Muscle layer of duodenum (tissue), 2 donors: Measurements from ENCODE around the gene PNKD.

Source experiments
- H3K27ac ChIP-seq: one replicate; pipeline ENCODE4 v1.7.0; 2013; ENCODE audit warnings: mild to moderate bottlenecking, low read length
- H3K27me3 ChIP-seq: one replicate; pipeline ENCODE4 v1.7.0; 2013; ENCODE audit warnings: low read depth, mild to moderate bottlenecking, control low read depth, low read length
- H3K36me3 ChIP-seq, 2 donors: one replicate each; pipeline ENCODE4 v1.7.0; 2013; ENCODE audit warnings: low read length in 2 of 2, control low read depth in 1 of 2, mild to moderate bottlenecking in 1 of 2; ENCODE audit not compliant: insufficient read depth in 2 of 2, control insufficient read depth in 1 of 2
- H3K4me1 ChIP-seq, 2 donors: one replicate each; pipeline ENCODE4 v1.7.0; 2013; ENCODE audit warnings: low read length in 2 of 2, mild to moderate bottlenecking in 2 of 2, control low read depth in 1 of 2, moderate library complexity in 1 of 2; ENCODE audit not compliant: insufficient read depth in 2 of 2, control insufficient read depth in 1 of 2
- H3K4me3 ChIP-seq, 2 donors: one replicate each; pipeline ENCODE4 v1.7.0; 2013; ENCODE audit warnings: low read length in 2 of 2, low read depth in 1 of 2, mild to moderate bottlenecking in 1 of 2
- H3K9me3 ChIP-seq, 2 donors: one replicate each; pipeline ENCODE4 v1.7.0; 2013; ENCODE audit warnings: low read length in 2 of 2, control low read depth in 1 of 2, mild to moderate bottlenecking in 1 of 2; ENCODE audit not compliant: control insufficient read depth in 1 of 2
- donor health status: healthy.

The PNKD gene

GRCh38 chr2:218340656-218341055 is 70.3 kb downstream of the PNKD start:
- Histone ChIP-seq H3K4me1 (no peaks in the 10 kb centered on the region), H3K36me3 (no peaks in the 10 kb centered on the region), H3K27me3 (no peaks in the 10 kb centered on the region), H3K9me3 (no peaks in the 10 kb centered on the region), H3K27ac (no peak overlapping the region), H3K4me3 (no peak overlapping the region)

GRCh38 chr2:218341381-218341780 is 71.1 kb downstream of the PNKD start:
- Histone ChIP-seq H3K27ac (no peak overlapping the region), H3K4me3 (no peak overlapping the region), H3K4me1 (no peaks in the 10 kb centered on the region), H3K27me3 (no peaks in the 10 kb centered on the region), H3K9me3 (no peaks in the 10 kb centered on the region), H3K36me3 (no peaks in the 10 kb centered on the region)

- Histone ChIP-seq H3K4me3 (no peak overlapping the region), H3K27me3 (no peaks in the 10 kb centered on the region), H3K27ac (no peak overlapping the region), H3K9me3 (no peaks in the 10 kb centered on the region), H3K4me1 (no peaks in the 10 kb centered on the region), H3K36me3 (no peaks in the 10 kb centered on the region)
Measured at GRCh38 chr2:218342837-218343236, 72.5 kb downstream of the PNKD start.

- Histone ChIP-seq H3K4me1 (no peaks in the 10 kb centered on the region), H3K27me3 (no peaks in the 10 kb centered on the region), H3K27ac (no peak overlapping the region), H3K9me3 (no peaks in the 10 kb centered on the region), H3K36me3 (no peaks in the 10 kb centered on the region), H3K4me3 (no peak overlapping the region)
Measured at GRCh38 chr2:218343591-218343990, 73.3 kb downstream of the PNKD start.

- H3K27me3 ChIP-seq = no peaks in the 10 kb centered on the region
- H3K27ac ChIP-seq = no peak overlapping the region
Measured at GRCh38 chr2:218344090-218344754, 73.9 kb downstream of the PNKD start.

GRCh38 chr2:218344755-218345417 is 74.6 kb downstream of the PNKD start:
- Histone ChIP-seq H3K4me1 (no peaks in the 10 kb centered on the region), H3K36me3 (no peaks in the 10 kb centered on the region), H3K27me3 (no peaks in the 10 kb centered on the region), H3K27ac (no peak overlapping the region), H3K4me3 (no peak overlapping the region), H3K9me3 (no peaks in the 10 kb centered on the region)

More at GRCh38 chr2:218344090-218344754, 73.9 kb downstream of the PNKD start:
- Histone ChIP-seq H3K4me1 (no peaks in the 10 kb centered on the region), H3K4me3 (no peak overlapping the region), H3K9me3 (no peaks in the 10 kb centered on the region), H3K36me3 (no peaks in the 10 kb centered on the region)

- no peaks in the 10 kb centered on the region for H3K4me1 ChIP-seq
Measured at GRCh38 chr2:218345491-218346236, 75.3 kb downstream of the PNKD start.

GRCh38 chr2:218347172-218347571 is 76.9 kb downstream of the PNKD start:
- Histone ChIP-seq H3K27ac (no peak overlapping the region), H3K4me3 (no peak overlapping the region), H3K4me1 (no peaks in the 10 kb centered on the region), H3K36me3 (no peaks in the 10 kb centered on the region), H3K9me3 (peaks cover 0 to 3% of the 10 kb centered on the region in 2 donors), H3K27me3 (no peaks in the 10 kb centered on the region)

More at GRCh38 chr2:218345491-218346236, 75.3 kb downstream of the PNKD start:
- no peak overlapping the region for H3K4me3 ChIP-seq
- no peaks in the 10 kb centered on the region for H3K36me3 ChIP-seq
- no peaks in the 10 kb centered on the region for H3K27me3 ChIP-seq
- H3K27ac ChIP-seq = no peak overlapping the region
- no peaks in the 10 kb centered on the region for H3K9me3 ChIP-seq

GRCh38 chr2:218354045-218354444 is 83.7 kb downstream of the PNKD start:
- Histone ChIP-seq H3K4me1 (peaks cover 0 to 8% of the 10 kb centered on the region in 2 donors), H3K27me3 (no peaks in the 10 kb centered on the region), H3K9me3 (peaks cover 0 to 3% of the 10 kb centered on the region in 2 donors), H3K4me3 (no peak overlapping the region), H3K36me3 (no peaks in the 10 kb centered on the region), H3K27ac (no peak overlapping the region)

GRCh38 chr2:218354850-218355443 is 84.6 kb downstream of the PNKD start:
- Histone ChIP-seq H3K27me3 (no peaks in the 10 kb centered on the region), H3K4me1 (peaks cover 0 to 8% of the 10 kb centered on the region in 2 donors), H3K36me3 (no peaks in the 10 kb centered on the region), H3K27ac (no peak overlapping the region), H3K4me3 (no peak overlapping the region), H3K9me3 (peaks cover 0 to 3% of the 10 kb centered on the region in 2 donors)
